Neural progenitor cell (in vitro differentiated cells): Measurements from ENCODE around the gene LRP3. TPM values are rescaled to one million over a fixed set of nuclear protein-coding genes. Genes with fewer than 3 reads are reported as not detected.

Source experiments
- DNase-seq: peaks from one replicate; pipeline ENCODE4 v3.0.0-alpha.2; 2016; ENCODE audit warnings: low spot score
- H2AFZ ChIP-seq: fragments of 200-600 bp; sonication (generic); replicated peaks from 2 replicates; pipeline ENCODE4 v1.6.1; 2016; ENCODE audit warnings: antibody characterized with exemption
- H3F3A ChIP-seq: fragments of 200-600 bp; sonication (generic); 2 replicates; pipeline ENCODE4 v1.6.1; 2016; ENCODE audit warnings: antibody characterized with exemption, low read depth
- H3K27ac ChIP-seq: fragments of 200-600 bp; sonication (generic); 2 replicates; pipeline ENCODE4 v1.5.1; 2016; ENCODE audit warnings: mild to moderate bottlenecking
- H3K27me3 ChIP-seq: fragments of 200-600 bp; sonication (generic); 2 replicates; pipeline ENCODE4 v1.6.1; 2016; ENCODE audit warnings: mild to moderate bottlenecking, moderate library complexity
- H3K36me3 ChIP-seq: fragments of 200-600 bp; sonication (generic); 2 replicates; pipeline ENCODE4 v1.5.1; 2016
- H3K4me1 ChIP-seq: fragments of 200-600 bp; sonication (generic); 2 replicates; pipeline ENCODE4 v1.6.1; 2016; ENCODE audit warnings: mixed run types
- H3K4me2 ChIP-seq: fragments of 200-600 bp; sonication (generic); 2 replicates; pipeline ENCODE4 v1.6.1; 2016
- H3K4me3 ChIP-seq: fragments of 200-600 bp; sonication (generic); 2 replicates; pipeline ENCODE4 v1.5.1; 2016
- H3K79me2 ChIP-seq: fragments of 200-600 bp; sonication (generic); 2 replicates; pipeline ENCODE4 v1.6.1; 2016; ENCODE audit warnings: low read depth
- H3K9ac ChIP-seq: fragments of 200-600 bp; sonication (generic); 2 replicates; pipeline ENCODE4 v1.6.1; 2016
- H3K9me3 ChIP-seq: fragments of 200-600 bp; sonication (generic); 2 replicates; pipeline ENCODE4 v1.5.1; 2016; ENCODE audit warnings: low read depth
- H4K20me1 ChIP-seq: fragments of 200-600 bp; sonication (generic); 2 replicates; pipeline ENCODE4 v1.6.1; 2016; ENCODE audit warnings: low read depth
- H3K27ac Mint-ChIP-seq: 3 replicates; pipeline ENCODE4 v1.8.0; 2021; ENCODE audit warnings: mixed read lengths
- H3K27me3 Mint-ChIP-seq: 2 replicates; pipeline ENCODE4 v1.8.0; 2022; ENCODE audit warnings: low read depth, mild to moderate bottlenecking, inconsistent platforms, moderate library complexity, mixed read lengths; ENCODE audit not compliant: insufficient read depth
- H3K36me3 Mint-ChIP-seq: 3 replicates; pipeline ENCODE4 v1.8.0; 2021; ENCODE audit warnings: mixed read lengths
- H3K4me1 Mint-ChIP-seq: 3 replicates; pipeline ENCODE4 v1.8.0; 2021; ENCODE audit warnings: mixed read lengths
- H3K4me3 Mint-ChIP-seq: 3 replicates; pipeline ENCODE4 v1.8.0; 2021; ENCODE audit warnings: mild to moderate bottlenecking, moderate library complexity, mixed read lengths
- H3K9me3 Mint-ChIP-seq: 3 replicates; pipeline ENCODE4 v1.8.0; 2020; ENCODE audit warnings: mixed read lengths
- EZH2 ChIP-seq: fragments of 200-600 bp; sonication (generic); IDR thresholded peaks from 2 replicates; pipeline ENCODE4 v1.6.1; 2017; ENCODE audit warnings: antibody characterized with exemption, mild to moderate bottlenecking, moderate library complexity
- EZH2phosphoT487 ChIP-seq: fragments of 200-600 bp; sonication (generic); IDR thresholded peaks from 2 replicates; pipeline ENCODE4 v1.6.1; 2017; ENCODE audit warnings: antibody characterized with exemption
- total RNA-seq: library from RNA; depleted of rRNA; stranded (reverse); fragments of >200 nt; gene quantifications from 2 replicates; pipeline ENCODE4 v1.2.3, GENCODE V29; 2015; ENCODE audit warnings: low replicate concordance
- TF ChIP-seq, protein P1 (sequence below): fragments of 200-600 bp; sonication (generic); IDR thresholded peaks from 2 replicates; pipeline ENCODE4 v1.5.1; 2017; ENCODE audit warnings: antibody characterized with exemption, mild to moderate bottlenecking

Gene LRP3
- total RNA-seq, 1 donor from 2014 or later: 7.5 TPM

DNA sequence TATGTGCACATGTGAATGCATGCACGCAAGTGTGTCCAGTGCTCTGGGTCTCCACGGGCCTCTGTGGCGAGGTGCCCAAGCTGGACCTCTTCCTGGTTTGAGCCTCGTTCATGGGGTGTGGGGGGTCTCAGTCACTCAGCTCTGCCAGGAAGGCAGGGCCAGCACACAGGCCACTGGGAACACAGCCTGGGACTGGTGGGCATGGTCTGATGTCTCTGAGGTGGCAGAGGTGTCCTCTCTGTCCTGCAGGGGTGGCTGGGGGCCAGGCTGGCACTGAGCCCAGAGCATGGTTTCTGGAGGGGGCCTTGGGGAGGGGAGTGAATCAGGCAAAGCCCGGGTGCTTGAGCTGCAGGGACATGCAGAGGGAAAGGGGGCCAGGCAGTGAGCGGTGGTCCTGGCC lies 9.4 kb downstream of the LRP3 start:
- Histone ChIP-seq H3K27ac (no peak overlapping the region), H3K4me1 (no peaks in the 10 kb centered on the region), H3K9me3 (no peaks in the 10 kb centered on the region), H3K9ac (no peak overlapping the region), H3K27me3 (no peaks in the 10 kb centered on the region), H3K4me2 (no peak overlapping the region), H3F3A (no peaks in the 10 kb centered on the region), H2AFZ (no peak overlapping the region), H3K79me2 (no peaks in the 10 kb centered on the region), H4K20me1 (peaks cover 10% of the 10 kb centered on the region), H3K36me3 (no peaks in the 10 kb centered on the region), H3K4me3 (no peak overlapping the region)
- Mint-ChIP-seq H3K27ac (no peak overlapping the region), H3K4me1 (no peaks in the 10 kb centered on the region), H3K4me3 (no peak overlapping the region), H3K27me3 (no peaks in the 10 kb centered on the region), H3K36me3 (peaks cover 6% of the 10 kb centered on the region), H3K9me3 (no peaks in the 10 kb centered on the region)
- DNase-seq: no peak
- no peak for TF ChIP-seq EZH2
- TF ChIP-seq, protein P1, sequence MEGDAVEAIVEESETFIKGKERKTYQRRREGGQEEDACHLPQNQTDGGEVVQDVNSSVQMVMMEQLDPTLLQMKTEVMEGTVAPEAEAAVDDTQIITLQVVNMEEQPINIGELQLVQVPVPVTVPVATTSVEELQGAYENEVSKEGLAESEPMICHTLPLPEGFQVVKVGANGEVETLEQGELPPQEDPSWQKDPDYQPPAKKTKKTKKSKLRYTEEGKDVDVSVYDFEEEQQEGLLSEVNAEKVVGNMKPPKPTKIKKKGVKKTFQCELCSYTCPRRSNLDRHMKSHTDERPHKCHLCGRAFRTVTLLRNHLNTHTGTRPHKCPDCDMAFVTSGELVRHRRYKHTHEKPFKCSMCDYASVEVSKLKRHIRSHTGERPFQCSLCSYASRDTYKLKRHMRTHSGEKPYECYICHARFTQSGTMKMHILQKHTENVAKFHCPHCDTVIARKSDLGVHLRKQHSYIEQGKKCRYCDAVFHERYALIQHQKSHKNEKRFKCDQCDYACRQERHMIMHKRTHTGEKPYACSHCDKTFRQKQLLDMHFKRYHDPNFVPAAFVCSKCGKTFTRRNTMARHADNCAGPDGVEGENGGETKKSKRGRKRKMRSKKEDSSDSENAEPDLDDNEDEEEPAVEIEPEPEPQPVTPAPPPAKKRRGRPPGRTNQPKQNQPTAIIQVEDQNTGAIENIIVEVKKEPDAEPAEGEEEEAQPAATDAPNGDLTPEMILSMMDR: no peak
- TF ChIP-seq EZH2phosphoT487: no peak

- no peak overlapping the region for H2AFZ ChIP-seq
- H3K9ac ChIP-seq: no peak overlapping the region
- H3K27ac ChIP-seq: no peak overlapping the region
- no peaks in the 10 kb centered on the region for H3K79me2 ChIP-seq
- no peaks in the 10 kb centered on the region for H3K36me3 ChIP-seq
- H3K4me3 ChIP-seq: no peak overlapping the region
- Mint-ChIP-seq H3K9me3 (no peaks in the 10 kb centered on the region), H3K4me3 (no peak overlapping the region), H3K27ac (no peak overlapping the region), H3K4me1 (no peaks in the 10 kb centered on the region), H3K27me3 (no peaks in the 10 kb centered on the region), H3K36me3 (peaks cover 4% of the 10 kb centered on the region)
- no peaks in the 10 kb centered on the region for H3K27me3 ChIP-seq
- H3K4me1 ChIP-seq: no peaks in the 10 kb centered on the region
- peaks cover 10% of the 10 kb centered on the region for H4K20me1 ChIP-seq
- no peaks in the 10 kb centered on the region for H3K9me3 ChIP-seq
- no peak overlapping the region for H3K4me2 ChIP-seq
- DNase-seq: no peak
- H3F3A ChIP-seq: no peaks in the 10 kb centered on the region
- TF ChIP-seq, protein P1: no peak
- TF ChIP-seq EZH2 (no peak), EZH2phosphoT487 (no peak)
Observed at GRCh38 chr19:33204136-33204973, 10.2 kb downstream of the LRP3 start.

- no peaks in the 10 kb centered on the region for H3K27me3 Mint-ChIP-seq
- Histone ChIP-seq H3K4me2 (no peak overlapping the region), H3K36me3 (no peaks in the 10 kb centered on the region), H2AFZ (no peak overlapping the region), H3K9me3 (no peaks in the 10 kb centered on the region), H3F3A (no peaks in the 10 kb centered on the region), H3K4me3 (no peak overlapping the region), H3K4me1 (no peaks in the 10 kb centered on the region), H3K79me2 (no peaks in the 10 kb centered on the region), H3K27ac (no peak overlapping the region), H4K20me1 (peaks cover 10% of the 10 kb centered on the region), H3K9ac (no peak overlapping the region), H3K27me3 (no peaks in the 10 kb centered on the region)
- TF ChIP-seq EZH2 (no peak), EZH2phosphoT487 (no peak)
- TF ChIP-seq, protein P1: no peak
- no peaks in the 10 kb centered on the region for H3K9me3 Mint-ChIP-seq
- DNase-seq: no peak
- no peak overlapping the region for H3K27ac Mint-ChIP-seq
- no peaks in the 10 kb centered on the region for H3K4me1 Mint-ChIP-seq
- peaks cover 4% of the 10 kb centered on the region for H3K36me3 Mint-ChIP-seq
- H3K4me3 Mint-ChIP-seq: no peak overlapping the region
Observed at GRCh38 chr19:33205110-33205509, 11.0 kb downstream of the LRP3 start.
